ENCODE measurements around the gene CARNS1.

DNA sequence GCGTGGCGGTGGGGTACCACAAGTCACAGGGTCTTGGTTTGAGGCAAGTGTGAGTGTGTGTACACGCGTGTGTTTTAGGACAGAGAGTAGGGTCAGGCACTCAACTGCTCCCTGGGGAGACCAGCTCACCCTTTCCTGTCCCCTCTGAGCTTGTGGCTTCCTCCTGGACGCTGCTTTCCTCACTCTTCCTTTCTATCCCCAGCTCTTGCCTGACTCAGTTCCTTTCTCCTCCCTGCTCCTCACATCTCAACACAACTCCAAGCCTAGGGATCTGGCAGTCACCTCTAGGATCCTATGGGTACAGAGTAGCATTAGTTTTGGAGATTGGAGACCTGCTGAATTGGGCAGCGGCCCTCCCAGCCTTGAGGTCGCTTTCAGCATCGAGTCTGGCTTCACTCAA is 46.2 kb upstream of the CARNS1 start:
- TF ChIP-seq, protein P1, sequence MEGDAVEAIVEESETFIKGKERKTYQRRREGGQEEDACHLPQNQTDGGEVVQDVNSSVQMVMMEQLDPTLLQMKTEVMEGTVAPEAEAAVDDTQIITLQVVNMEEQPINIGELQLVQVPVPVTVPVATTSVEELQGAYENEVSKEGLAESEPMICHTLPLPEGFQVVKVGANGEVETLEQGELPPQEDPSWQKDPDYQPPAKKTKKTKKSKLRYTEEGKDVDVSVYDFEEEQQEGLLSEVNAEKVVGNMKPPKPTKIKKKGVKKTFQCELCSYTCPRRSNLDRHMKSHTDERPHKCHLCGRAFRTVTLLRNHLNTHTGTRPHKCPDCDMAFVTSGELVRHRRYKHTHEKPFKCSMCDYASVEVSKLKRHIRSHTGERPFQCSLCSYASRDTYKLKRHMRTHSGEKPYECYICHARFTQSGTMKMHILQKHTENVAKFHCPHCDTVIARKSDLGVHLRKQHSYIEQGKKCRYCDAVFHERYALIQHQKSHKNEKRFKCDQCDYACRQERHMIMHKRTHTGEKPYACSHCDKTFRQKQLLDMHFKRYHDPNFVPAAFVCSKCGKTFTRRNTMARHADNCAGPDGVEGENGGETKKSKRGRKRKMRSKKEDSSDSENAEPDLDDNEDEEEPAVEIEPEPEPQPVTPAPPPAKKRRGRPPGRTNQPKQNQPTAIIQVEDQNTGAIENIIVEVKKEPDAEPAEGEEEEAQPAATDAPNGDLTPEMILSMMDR (IDR thresholded peaks at IDR 0.05), result no peak
- TF ChIP-seq POLR2AphosphoS5 (IDR thresholded peaks at IDR 0.05), result no peak
